DOHH2 (cell line): ENCODE data around the gene MPDZ.

Experiments used
- H3F3A ChIP-seq: fragments of 200-600 bp; sonication (generic), shearing (Covaris generic); 2 replicates; pipeline ENCODE4 v1.6.0; 2016; ENCODE audit warnings: antibody characterized with exemption, mild to moderate bottlenecking; ENCODE audit not compliant: control insufficient read depth, insufficient read depth
- H3K27ac ChIP-seq: fragments of 200-600 bp; sonication (generic); 2 replicates; pipeline ENCODE4 v1.5.1; 2014; ENCODE audit warnings: low read depth, mild to moderate bottlenecking, low read length, moderate library complexity
- H3K27me3 ChIP-seq: fragments of 200-600 bp; sonication (generic); 2 replicates; pipeline ENCODE4 v1.6.1; 2014; ENCODE audit warnings: mild to moderate bottlenecking, low read length, mixed read lengths; ENCODE audit not compliant: control insufficient read depth
- H3K36me3 ChIP-seq: fragments of 200-600 bp; sonication (generic); 2 replicates; pipeline ENCODE4 v1.6.1; 2014; ENCODE audit warnings: mild to moderate bottlenecking, low read length, moderate library complexity, mixed read lengths; ENCODE audit not compliant: control insufficient read depth
- H3K4me1 ChIP-seq: fragments of 200-600 bp; sonication (generic); 2 replicates; pipeline ENCODE4 v1.6.1; 2014; ENCODE audit warnings: mild to moderate bottlenecking, low read length, mixed read lengths; ENCODE audit not compliant: control insufficient read depth
- H3K4me2 ChIP-seq: fragments of 200-600 bp; sonication (generic); 2 replicates; pipeline ENCODE4 v1.6.0; 2014; ENCODE audit warnings: mild to moderate bottlenecking, low read length, moderate library complexity
- H3K4me3 ChIP-seq: fragments of 200-600 bp; sonication (generic); 2 replicates; pipeline ENCODE4 v1.5.1; 2014; ENCODE audit warnings: mild to moderate bottlenecking, low read length, mixed read lengths
- H3K79me2 ChIP-seq: fragments of 200-600 bp; sonication (generic); 2 replicates; pipeline ENCODE4 v1.6.1; 2014; ENCODE audit warnings: mild to moderate bottlenecking, low read length, mixed read lengths; ENCODE audit not compliant: control insufficient read depth
- H3K9me2 ChIP-seq: fragments of 200-600 bp; sonication (generic); replicated peaks from 2 replicates; pipeline ENCODE4 v1.6.1; 2014; ENCODE audit warnings: mild to moderate bottlenecking, low read length, mixed read lengths; ENCODE audit not compliant: control insufficient read depth
- H3K9me3 ChIP-seq: fragments of 200-600 bp; sonication (generic); 2 replicates; pipeline ENCODE4 v1.6.1; 2014; ENCODE audit warnings: antibody characterized with exemption, low read length, mixed read lengths; ENCODE audit not compliant: control insufficient read depth, insufficient read depth
- H4K20me1 ChIP-seq: fragments of 200-600 bp; sonication (generic); 2 replicates; pipeline ENCODE4 v1.6.0; 2014; ENCODE audit warnings: low read depth, mild to moderate bottlenecking, antibody characterized with exemption, low read length, moderate library complexity; ENCODE audit not compliant: control insufficient read depth, insufficient read depth
- EZH2phosphoT487 ChIP-seq: fragments of 200-600 bp; sonication (generic); IDR thresholded peaks from 2 replicates; pipeline ENCODE4 v1.6.1; 2017; ENCODE audit warnings: borderline replicate concordance, mild to moderate bottlenecking, antibody characterized with exemption, low read length, moderate library complexity, mixed read lengths
- TF ChIP-seq, protein P1 (sequence below): fragments of 200-600 bp; sonication (generic); IDR thresholded peaks from one replicate; pipeline ENCODE4 v1.5.1; 2014; ENCODE audit warnings: antibody characterized with exemption, mild to moderate bottlenecking, low read depth, low read length; ENCODE audit not compliant: poor library complexity, severe bottlenecking

The MPDZ gene

DNA sequence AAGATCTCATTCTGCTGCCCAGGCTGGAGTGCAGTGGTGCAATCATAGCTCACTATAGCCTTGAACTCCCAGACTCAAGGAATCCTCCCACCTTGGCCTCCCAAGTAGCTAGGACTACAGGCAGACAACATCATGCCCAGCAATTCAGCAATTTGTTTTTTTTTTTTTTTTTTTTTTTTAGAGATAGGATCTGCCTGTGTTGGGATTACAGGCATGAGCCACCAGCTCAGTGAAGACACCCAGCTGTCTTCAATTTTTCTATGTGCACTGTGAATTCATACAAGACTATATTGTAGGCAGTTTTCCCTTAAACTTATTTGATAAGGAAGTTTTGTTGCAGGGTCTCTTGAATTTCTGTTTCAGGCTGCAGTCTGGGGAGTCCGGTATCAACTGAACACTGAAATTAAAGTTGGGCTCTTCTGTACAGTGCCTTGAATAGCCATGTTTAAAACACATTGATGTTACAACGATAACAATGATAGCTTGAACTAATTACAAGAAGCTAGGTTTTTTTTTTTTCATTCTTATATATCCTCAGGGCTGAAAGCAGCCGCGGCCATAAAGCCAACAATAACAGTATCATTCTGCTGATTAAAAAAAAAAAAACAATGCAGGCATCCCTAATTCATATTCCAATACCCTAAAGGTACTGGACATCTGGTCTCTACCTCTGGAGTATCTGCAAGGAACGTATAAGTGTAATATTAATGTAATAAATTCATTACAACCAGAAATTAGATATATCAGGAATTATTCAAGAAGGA lies 63.5 kb downstream of the MPDZ start:
- H3K36me3 ChIP-seq, result no peaks in the 10 kb centered on the region
- no peaks in the 10 kb centered on the region for H3F3A ChIP-seq
- no peak overlapping the region for H3K4me3 ChIP-seq
- H3K27ac ChIP-seq, result no peak overlapping the region
- no peak overlapping the region for H3K4me2 ChIP-seq
- H3K9me2 ChIP-seq, result no peaks in the 10 kb centered on the region
- no peak for TF ChIP-seq EZH2phosphoT487
- TF ChIP-seq, protein P1, sequence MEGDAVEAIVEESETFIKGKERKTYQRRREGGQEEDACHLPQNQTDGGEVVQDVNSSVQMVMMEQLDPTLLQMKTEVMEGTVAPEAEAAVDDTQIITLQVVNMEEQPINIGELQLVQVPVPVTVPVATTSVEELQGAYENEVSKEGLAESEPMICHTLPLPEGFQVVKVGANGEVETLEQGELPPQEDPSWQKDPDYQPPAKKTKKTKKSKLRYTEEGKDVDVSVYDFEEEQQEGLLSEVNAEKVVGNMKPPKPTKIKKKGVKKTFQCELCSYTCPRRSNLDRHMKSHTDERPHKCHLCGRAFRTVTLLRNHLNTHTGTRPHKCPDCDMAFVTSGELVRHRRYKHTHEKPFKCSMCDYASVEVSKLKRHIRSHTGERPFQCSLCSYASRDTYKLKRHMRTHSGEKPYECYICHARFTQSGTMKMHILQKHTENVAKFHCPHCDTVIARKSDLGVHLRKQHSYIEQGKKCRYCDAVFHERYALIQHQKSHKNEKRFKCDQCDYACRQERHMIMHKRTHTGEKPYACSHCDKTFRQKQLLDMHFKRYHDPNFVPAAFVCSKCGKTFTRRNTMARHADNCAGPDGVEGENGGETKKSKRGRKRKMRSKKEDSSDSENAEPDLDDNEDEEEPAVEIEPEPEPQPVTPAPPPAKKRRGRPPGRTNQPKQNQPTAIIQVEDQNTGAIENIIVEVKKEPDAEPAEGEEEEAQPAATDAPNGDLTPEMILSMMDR, result no peak
- H3K4me1 ChIP-seq, result no peaks in the 10 kb centered on the region
- no peaks in the 10 kb centered on the region for H3K9me3 ChIP-seq
- H3K27me3 ChIP-seq, result no peaks in the 10 kb centered on the region
- H4K20me1 ChIP-seq, result no peaks in the 10 kb centered on the region
- no peaks in the 10 kb centered on the region for H3K79me2 ChIP-seq

DNA sequence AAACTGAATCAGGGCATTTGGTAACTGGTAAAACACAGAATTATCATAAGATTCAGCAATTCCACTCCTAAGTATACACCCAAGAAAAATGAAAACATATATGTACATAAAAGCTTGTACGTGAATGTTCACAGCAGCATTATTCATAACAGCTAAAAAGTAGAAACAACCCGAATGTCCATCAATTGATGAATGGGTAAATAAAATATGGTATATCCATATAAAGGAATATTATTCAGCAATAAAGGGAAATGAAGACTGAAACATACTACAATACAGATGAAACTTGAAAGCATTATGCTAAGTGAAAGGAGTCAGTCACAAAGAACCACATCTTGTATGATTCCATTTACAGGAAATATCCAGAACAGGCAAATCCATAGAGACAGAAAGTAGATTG lies 65.5 kb downstream of the MPDZ start:
- Histone ChIP-seq H3K4me3 (no peak overlapping the region), H3K36me3 (no peaks in the 10 kb centered on the region)

DNA sequence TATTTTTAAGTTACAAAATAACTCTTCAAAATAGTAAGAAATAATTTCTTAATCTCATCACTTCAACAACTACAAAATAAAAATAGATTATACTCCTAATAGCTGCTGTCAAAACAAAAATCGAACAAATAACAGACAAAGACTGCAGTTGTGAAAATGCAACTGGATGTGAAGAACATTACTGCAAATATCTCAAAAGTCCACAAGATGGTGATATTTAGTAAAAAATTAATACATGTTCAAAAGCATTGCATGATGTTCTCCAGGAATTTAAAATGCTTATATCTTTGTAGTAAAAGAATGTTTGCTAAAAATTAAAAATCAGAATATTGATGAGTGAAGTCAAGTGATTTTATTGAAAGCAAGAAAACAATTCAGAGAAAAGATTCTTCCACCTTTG lies 66.2 kb downstream of the MPDZ start:
- Histone ChIP-seq H3K27ac (no peak overlapping the region), H3K4me3 (no peak overlapping the region), H3K79me2 (no peaks in the 10 kb centered on the region), H3F3A (no peaks in the 10 kb centered on the region), H4K20me1 (no peaks in the 10 kb centered on the region), H3K9me3 (no peaks in the 10 kb centered on the region), H3K27me3 (no peaks in the 10 kb centered on the region), H3K36me3 (no peaks in the 10 kb centered on the region), H3K9me2 (no peaks in the 10 kb centered on the region), H3K4me1 (no peaks in the 10 kb centered on the region), H3K4me2 (no peak overlapping the region)
- TF ChIP-seq, protein P1, result no peak
- TF ChIP-seq EZH2phosphoT487, result no peak

More for the DNA sequence above, 65.5 kb downstream of the MPDZ start:
- no peaks in the 10 kb centered on the region for H3K4me1 ChIP-seq
- no peaks in the 10 kb centered on the region for H3K9me3 ChIP-seq
- H3K79me2 ChIP-seq, result no peaks in the 10 kb centered on the region
- H3K9me2 ChIP-seq, result no peaks in the 10 kb centered on the region
- H3K27ac ChIP-seq, result no peak overlapping the region
- H4K20me1 ChIP-seq, result no peaks in the 10 kb centered on the region
- no peaks in the 10 kb centered on the region for H3K27me3 ChIP-seq
- H3K4me2 ChIP-seq, result no peak overlapping the region
- H3F3A ChIP-seq, result no peaks in the 10 kb centered on the region
- TF ChIP-seq, protein P1, result no peak
- no peak for TF ChIP-seq EZH2phosphoT487
